ENCODE measurements around the gene PAH.
A peak's percentile ranks its signal among the peaks of the same experiment; 100 is the strongest.

Gene PAH

GRCh38 chr12:102814691-102815367 is 102.2 kb downstream of the PAH start:
- no peak for DNase-seq

DNA sequence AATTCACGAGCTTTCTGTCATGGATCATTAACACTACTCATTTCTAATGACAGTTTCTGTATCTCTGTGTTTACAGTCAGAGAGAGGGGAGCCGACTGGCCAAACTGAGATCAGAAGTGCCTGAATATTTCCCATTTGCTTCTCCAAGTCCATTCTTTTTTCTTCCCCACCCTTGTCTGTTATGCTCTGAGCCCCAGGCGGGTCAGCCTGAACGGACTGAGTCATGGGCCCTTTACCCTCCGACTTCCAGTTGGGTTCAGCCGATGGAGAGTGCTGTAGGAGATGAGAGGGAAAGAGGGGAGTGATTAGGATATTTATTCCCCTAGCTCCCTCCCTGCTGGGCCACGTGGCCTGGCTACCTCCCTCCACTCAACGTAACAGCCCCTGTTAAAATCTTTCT is 104.7 kb downstream of the PAH start:
- DNase-seq: no peak

GRCh38 chr12:102811110-102811737 is 105.8 kb downstream of the PAH start:
- peak; percentile 19 for DNase-seq

DNA sequence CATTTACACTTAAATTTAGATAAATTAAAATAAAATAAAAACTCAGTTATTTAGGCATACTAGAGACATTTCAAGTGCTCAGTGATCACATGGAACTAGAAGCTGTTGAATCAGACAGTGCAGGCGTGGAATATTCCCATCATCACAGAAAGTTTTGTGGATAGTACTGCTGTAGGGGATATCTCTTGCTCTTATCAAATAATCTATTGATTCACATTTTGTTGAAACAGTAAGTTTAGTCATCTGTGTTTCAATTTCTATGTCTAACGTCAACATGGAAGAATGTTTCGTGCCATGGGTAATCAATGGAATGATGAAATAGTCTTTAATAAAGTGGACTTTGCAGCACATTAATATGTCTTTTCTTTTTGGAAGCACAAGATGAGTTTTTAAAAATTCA is 108.6 kb downstream of the PAH start:
- no peak for DNase-seq

- DNase-seq: no peak
Measured at GRCh38 chr12:102806592-102806991, 110.5 kb downstream of the PAH start.

DNA sequence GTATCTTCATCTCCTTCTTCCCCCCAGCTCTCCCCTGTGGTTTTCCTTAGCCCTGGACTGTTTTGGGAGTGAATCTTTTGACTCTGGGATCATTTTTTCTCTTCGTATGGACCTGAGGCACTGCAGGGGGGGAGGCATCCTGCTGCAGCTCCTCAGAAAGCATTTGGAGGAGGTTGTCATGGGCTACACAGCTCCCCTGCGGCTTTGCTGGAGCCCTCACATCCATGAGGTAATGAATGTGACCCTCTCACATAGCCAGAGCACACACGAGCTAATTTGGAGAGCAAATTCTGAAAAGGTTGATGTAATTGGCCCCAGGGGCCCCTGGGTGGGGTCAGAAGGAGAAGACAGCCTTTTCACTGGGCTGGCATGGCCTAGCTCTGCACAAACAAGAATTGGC is 110.9 kb downstream of the PAH start:
- no peak for DNase-seq

- no peak for DNase-seq
Measured at GRCh38 chr12:102800565-102800964, 116.5 kb downstream of the PAH start.

- no peak for DNase-seq
Measured at GRCh38 chr12:102799229-102799628, 117.8 kb downstream of the PAH start.

DNA sequence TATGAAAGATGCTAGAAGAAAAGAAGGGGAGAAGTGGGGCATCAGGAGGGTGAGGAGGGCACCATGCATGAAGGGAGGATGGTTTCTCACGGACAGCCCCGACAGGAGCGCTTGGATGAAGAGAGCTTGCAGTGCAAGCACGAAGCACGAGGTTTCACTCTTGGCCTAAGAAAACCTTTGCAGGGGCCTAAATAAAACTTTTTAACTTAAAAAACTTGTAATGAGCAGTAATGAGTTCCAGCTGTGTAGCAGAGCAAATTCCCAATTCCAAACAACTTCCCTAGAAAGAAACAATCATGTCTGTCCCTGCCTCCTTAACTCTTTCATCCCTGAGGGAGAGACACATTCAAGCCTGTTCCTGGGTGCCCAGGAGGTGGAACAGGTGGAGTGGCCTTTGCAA is 119.5 kb downstream of the PAH start:
- DNase-seq: no peak

DNA sequence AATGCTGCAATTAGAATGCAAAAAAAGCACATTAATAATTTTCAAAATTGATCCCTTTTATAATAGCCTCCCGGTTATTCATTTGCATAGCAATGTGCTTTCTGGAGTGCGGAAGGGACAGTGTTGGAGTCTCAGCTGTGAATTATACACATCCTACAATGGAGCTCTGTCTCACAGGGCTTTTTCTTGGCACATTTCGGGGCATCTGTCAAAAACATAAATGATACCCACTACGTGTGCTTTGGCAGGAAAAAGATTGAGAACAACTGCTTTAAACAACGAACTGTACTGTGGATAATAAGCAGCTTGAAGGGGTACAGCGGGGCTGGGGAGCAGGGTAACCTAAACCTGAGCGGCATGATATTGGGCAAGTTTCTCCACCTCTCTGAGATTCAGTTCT is 123.1 kb downstream of the PAH start:
- DNase-seq: no peak

Data from activated CD4-positive, alpha-beta T cell treated with anti-CD3 and anti-CD28 coated beads for 48 hours (primary cell).